Neural crest cell (in vitro differentiated cells): ENCODE measurements around the gene GFI1. TPM values are rescaled to one million over a fixed set of nuclear protein-coding genes. Genes with fewer than 3 reads are reported as not detected.

ENCODE experiments used
- DNase-seq: peaks from one replicate; pipeline ENCODE4 v3.0.0; 2021; ENCODE audit warnings: low read depth, mixed read lengths, low spot score
- H3K27ac Mint-ChIP-seq: one replicate; pipeline ENCODE4 v1.8.0; 2021; ENCODE audit warnings: mild to moderate bottlenecking, mixed read lengths; ENCODE audit not compliant: unreplicated experiment
- H3K27me3 Mint-ChIP-seq: 2 replicates; pipeline ENCODE4 v1.8.0; 2021; ENCODE audit warnings: low read depth, mild to moderate bottlenecking, mixed read lengths
- H3K36me3 Mint-ChIP-seq: 2 replicates; pipeline ENCODE4 v1.8.0; 2021; ENCODE audit warnings: low read depth, mild to moderate bottlenecking, mixed read lengths
- H3K4me1 Mint-ChIP-seq: 2 replicates; pipeline ENCODE4 v1.8.0; 2021; ENCODE audit warnings: mixed read lengths
- H3K4me3 Mint-ChIP-seq: one replicate; pipeline ENCODE4 v1.8.0; 2021; ENCODE audit warnings: mild to moderate bottlenecking, mixed read lengths
- H3K9me3 Mint-ChIP-seq: 2 replicates; pipeline ENCODE4 v1.8.0; 2021; ENCODE audit warnings: mixed read lengths
- CTCF ChIP-seq: fragments of 200-600 bp; sonication (generic); conservative IDR thresholded peaks from 2 replicates; pipeline ENCODE4 v1.5.0; 2021; ENCODE audit warnings: antibody characterized with exemption, mild to moderate bottlenecking
- total RNA-seq: library from RNA; stranded (reverse); gene quantifications from 2 replicates; pipeline ENCODE4 v1.2.1, GENCODE V29; 2021

GFI1 gene
- total RNA-seq, 1 donor from 2014 or later: 0.16 TPM

GRCh38 chr1:92485381-92486250 lies 1.1 kb downstream of the GFI1 start:
- Mint-ChIP-seq H3K27me3 (peaks cover 92% of the 10 kb centered on the region), H3K4me3 (peak overlapping the region; percentile 83), H3K4me1 (peaks cover 39% of the 10 kb centered on the region), H3K9me3 (no peaks in the 10 kb centered on the region), H3K36me3 (no peaks in the 10 kb centered on the region), H3K27ac (no peak overlapping the region)
- peak; percentile 15 for DNase-seq
- TF ChIP-seq CTCF: peak; percentile 50

GRCh38 chr1:92484472-92485380 lies 2.0 kb downstream of the GFI1 start:
- Mint-ChIP-seq H3K4me3 (peak overlapping the region; percentile 75), H3K27me3 (peaks cover 96% of the 10 kb centered on the region), H3K9me3 (no peaks in the 10 kb centered on the region), H3K36me3 (no peaks in the 10 kb centered on the region), H3K27ac (no peak overlapping the region), H3K4me1 (peaks cover 43% of the 10 kb centered on the region)
- TF ChIP-seq CTCF: no peak
- DNase-seq: peak; percentile 28

- Mint-ChIP-seq H3K27me3 (peaks cover 96% of the 10 kb centered on the region), H3K27ac (no peak overlapping the region), H3K4me1 (peaks cover 45% of the 10 kb centered on the region), H3K4me3 (peak overlapping the region; percentile 75), H3K9me3 (no peaks in the 10 kb centered on the region), H3K36me3 (peaks cover 3% of the 10 kb centered on the region)
- peak; percentile 14 for DNase-seq
- TF ChIP-seq CTCF: no peak
Measured at GRCh38 chr1:92483610-92484471, 2.9 kb downstream of the GFI1 start.

- TF ChIP-seq CTCF: no peak
- Mint-ChIP-seq H3K27ac (no peak overlapping the region), H3K27me3 (peaks cover 96% of the 10 kb centered on the region), H3K4me1 (peaks cover 45% of the 10 kb centered on the region), H3K9me3 (no peaks in the 10 kb centered on the region), H3K4me3 (peak overlapping the region; percentile 72), H3K36me3 (peaks cover 3% of the 10 kb centered on the region)
- peak; percentile 18 for DNase-seq
Measured at GRCh38 chr1:92482665-92483609, 3.8 kb downstream of the GFI1 start.
